ENCODE data around the gene LHX8.

The LHX8 gene

GRCh38 chr1:75126611-75127101, 7.5 kb upstream of the LHX8 start:
- Histone ChIP-seq H2AK5ac (ENCODE audit: low read length) (no peak overlapping the region), H3K79me1 (ENCODE audit: low read length) (no peaks in the 10 kb centered on the region), H2BK120ac (ENCODE audit: insufficient read depth, low read length, poor library complexity) (no peak overlapping the region), H3K4me3 (ENCODE audit: low read depth, low read length) (no peak overlapping the region), H3K14ac (ENCODE audit: low read length) (no peak overlapping the region), H3K4ac (ENCODE audit: low read depth, low read length) (no peak overlapping the region), H2AFZ (ENCODE audit: insufficient read depth, low read length, poor library complexity) (no peak overlapping the region), H3K4me1 (ENCODE audit: control insufficient read depth in 1 of 2, insufficient read depth in 2 of 2, low read length in 2 of 2) (peaks cover 0 to 2% of the 10 kb centered on the region in 2 experiments), H4K8ac (ENCODE audit: low read depth, low read length) (no peak overlapping the region), H3K27ac (ENCODE audit: low read depth, low read length) (no peak overlapping the region), H2BK5ac (ENCODE audit: low read depth, low read length, poor library complexity) (no peak overlapping the region), H4K12ac (ENCODE audit: low read depth, low read length) (no peak overlapping the region), H3K18ac (ENCODE audit: low read length) (no peak overlapping the region), H3K9ac (ENCODE audit: low read length) (no peak overlapping the region), H3K79me2 (ENCODE audit: control insufficient read depth, insufficient read depth, low read length, poor library complexity) (no peaks in the 10 kb centered on the region), H3K36me3 (ENCODE audit: control insufficient read depth in 1 of 2, insufficient read depth in 2 of 2, low read length in 2 of 2) (no peaks in the 10 kb centered on the region), H3K23ac (ENCODE audit: low read length) (no peak overlapping the region), H3K9me3 (ENCODE audit: insufficient read depth, low read depth, low read length) (peaks cover 7% of the 10 kb centered on the region), H3K4me2 (ENCODE audit: low read length) (no peak overlapping the region), H4K91ac (ENCODE audit: low read depth, low read length) (no peak overlapping the region), H2BK12ac (ENCODE audit: low read length) (no peak overlapping the region), H3K27me3 (ENCODE audit: insufficient read depth, low read length) (peaks cover 40% of the 10 kb centered on the region)
- no CpG with 5 or more reads among the region's 12 CpGs for WGBS (ENCODE audit: extremely low coverage, insufficient coverage, insufficient read length)
- no peak for DNase-seq

DNA sequence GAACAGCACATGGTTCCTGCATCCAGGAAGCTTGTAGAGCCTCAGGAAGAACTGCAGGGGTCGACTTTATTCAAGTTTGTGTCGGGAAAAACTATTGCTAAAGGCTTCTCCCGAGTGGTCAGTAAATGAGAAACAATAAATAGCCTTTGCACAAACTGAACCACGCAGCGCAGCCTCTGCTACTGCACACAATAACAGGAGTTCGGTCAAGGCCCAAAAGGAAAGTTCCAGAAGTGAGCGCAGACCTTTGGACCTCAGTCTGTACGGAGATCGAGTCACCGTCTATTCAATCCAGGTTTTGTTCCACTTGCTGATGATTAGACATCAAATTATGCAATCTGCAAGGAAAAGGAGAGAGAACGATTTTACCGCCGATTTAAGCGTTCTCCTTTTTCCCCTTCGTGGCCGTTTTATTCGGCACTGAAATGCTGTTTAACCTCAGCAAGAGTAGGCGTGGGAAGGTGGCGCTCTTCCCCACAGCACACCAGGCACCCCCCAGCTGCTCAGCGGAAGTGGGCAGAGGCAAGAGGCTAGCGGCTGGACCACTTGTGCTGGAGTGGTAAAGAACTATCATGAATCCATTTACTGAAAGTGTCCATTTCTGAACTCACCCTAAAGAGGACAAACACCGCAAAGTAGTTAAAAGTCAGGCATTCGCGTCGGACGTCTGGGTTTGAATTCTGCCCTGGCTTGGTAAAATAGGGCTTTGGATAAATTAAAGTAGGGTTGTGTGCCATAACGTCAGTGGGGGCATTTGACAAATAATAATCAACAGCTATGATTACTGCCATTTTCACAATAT, 6.1 kb upstream of the LHX8 start:
- H2AFZ ChIP-seq (ENCODE audit: insufficient read depth, low read length, poor library complexity), result no peak overlapping the region
- H3K14ac ChIP-seq (ENCODE audit: low read length), result no peak overlapping the region
- no peaks in the 10 kb centered on the region for H3K79me2 ChIP-seq (ENCODE audit: control insufficient read depth, insufficient read depth, low read length, poor library complexity)
- no peak overlapping the region for H3K18ac ChIP-seq (ENCODE audit: low read length)
- H3K4me1 ChIP-seq (ENCODE audit: control insufficient read depth in 1 of 2, insufficient read depth in 2 of 2, low read length in 2 of 2), result peaks cover 0 to 2% of the 10 kb centered on the region in 2 experiments
- no peak overlapping the region for H3K4ac ChIP-seq (ENCODE audit: low read depth, low read length)
- H2AK5ac ChIP-seq (ENCODE audit: low read length), result no peak overlapping the region
- no peak overlapping the region for H3K4me2 ChIP-seq (ENCODE audit: low read length)
- no peak overlapping the region for H3K23ac ChIP-seq (ENCODE audit: low read length)
- no peak overlapping the region for H2BK120ac ChIP-seq (ENCODE audit: insufficient read depth, low read length, poor library complexity)
- no peak overlapping the region for H3K27ac ChIP-seq (ENCODE audit: low read depth, low read length)
- H2BK12ac ChIP-seq (ENCODE audit: low read length), result no peak overlapping the region
- H2BK5ac ChIP-seq (ENCODE audit: low read depth, low read length, poor library complexity), result no peak overlapping the region
- DNase-seq, result no peak
- no peak overlapping the region for H4K91ac ChIP-seq (ENCODE audit: low read depth, low read length)
- no peak overlapping the region for H3K4me3 ChIP-seq (ENCODE audit: low read depth, low read length)
- H4K12ac ChIP-seq (ENCODE audit: low read depth, low read length), result no peak overlapping the region
- H3K27me3 ChIP-seq (ENCODE audit: insufficient read depth, low read length), result peaks cover 54% of the 10 kb centered on the region
- H3K36me3 ChIP-seq (ENCODE audit: control insufficient read depth in 1 of 2, insufficient read depth in 2 of 2, low read length in 2 of 2), result no peaks in the 10 kb centered on the region
- no peaks in the 10 kb centered on the region for H3K79me1 ChIP-seq (ENCODE audit: low read length)
- H3K9ac ChIP-seq (ENCODE audit: low read length), result no peak overlapping the region
- no peak overlapping the region for H4K8ac ChIP-seq (ENCODE audit: low read depth, low read length)
- H3K9me3 ChIP-seq (ENCODE audit: insufficient read depth, low read depth, low read length), result peaks cover 7% of the 10 kb centered on the region
- no CpG with 5 or more reads among the region's 27 CpGs for WGBS (ENCODE audit: extremely low coverage, insufficient coverage, insufficient read length)

- H2BK12ac ChIP-seq (ENCODE audit: low read length), result no peak overlapping the region
- no CpG with 5 or more reads among the region's 10 CpGs for WGBS (ENCODE audit: extremely low coverage, insufficient coverage, insufficient read length)
These were observed 4.6 kb upstream of the LHX8 start for GRCh38 chr1:75129660-75129982.

GRCh38 chr1:75129983-75130789, 4.0 kb upstream of the LHX8 start:
- no peak overlapping the region for H4K12ac ChIP-seq (ENCODE audit: low read depth, low read length)
- H3K9me3 ChIP-seq (ENCODE audit: insufficient read depth, low read depth, low read length), result peaks cover 6% of the 10 kb centered on the region
- H3K36me3 ChIP-seq (ENCODE audit: control insufficient read depth in 1 of 2, insufficient read depth in 2 of 2, low read length in 2 of 2), result no peaks in the 10 kb centered on the region
- H3K4ac ChIP-seq (ENCODE audit: low read depth, low read length), result no peak overlapping the region
- H3K79me2 ChIP-seq (ENCODE audit: control insufficient read depth, insufficient read depth, low read length, poor library complexity), result no peaks in the 10 kb centered on the region
- no peak for DNase-seq
- H3K14ac ChIP-seq (ENCODE audit: low read length), result no peak overlapping the region
- H3K9ac ChIP-seq (ENCODE audit: low read length), result no peak overlapping the region
- H3K4me3 ChIP-seq (ENCODE audit: low read depth, low read length), result no peak overlapping the region
- H2BK5ac ChIP-seq (ENCODE audit: low read depth, low read length, poor library complexity), result no peak overlapping the region
- no peak overlapping the region for H2AFZ ChIP-seq (ENCODE audit: insufficient read depth, low read length, poor library complexity)
- peaks cover 5 to 10% of the 10 kb centered on the region in 2 experiments for H3K4me1 ChIP-seq (ENCODE audit: control insufficient read depth in 1 of 2, insufficient read depth in 2 of 2, low read length in 2 of 2)
- no peak overlapping the region for H2AK5ac ChIP-seq (ENCODE audit: low read length)
- H3K4me2 ChIP-seq (ENCODE audit: low read length), result no peak overlapping the region
- no peak overlapping the region for H2BK120ac ChIP-seq (ENCODE audit: insufficient read depth, low read length, poor library complexity)
- no peak overlapping the region for H4K91ac ChIP-seq (ENCODE audit: low read depth, low read length)
- no peaks in the 10 kb centered on the region for H3K79me1 ChIP-seq (ENCODE audit: low read length)
- H2BK12ac ChIP-seq (ENCODE audit: low read length), result no peak overlapping the region
- no peak overlapping the region for H3K27ac ChIP-seq (ENCODE audit: low read depth, low read length)
- H3K27me3 ChIP-seq (ENCODE audit: insufficient read depth, low read length), result peaks cover 60% of the 10 kb centered on the region
- H4K8ac ChIP-seq (ENCODE audit: low read depth, low read length), result no peak overlapping the region
- WGBS (ENCODE audit: extremely low coverage, insufficient coverage, insufficient read length), result no CpG with 5 or more reads among the region's 40 CpGs
- H3K18ac ChIP-seq (ENCODE audit: low read length), result no peak overlapping the region
- no peak overlapping the region for H3K23ac ChIP-seq (ENCODE audit: low read length)

More at GRCh38 chr1:75129660-75129982, 4.6 kb upstream of the LHX8 start:
- Histone ChIP-seq H3K23ac (ENCODE audit: low read length) (peak overlapping the region; percentile 49), H3K9ac (ENCODE audit: low read length) (no peak overlapping the region), H3K14ac (ENCODE audit: low read length) (no peak overlapping the region), H3K18ac (ENCODE audit: low read length) (no peak overlapping the region), H3K4me1 (ENCODE audit: control insufficient read depth in 1 of 2, insufficient read depth in 2 of 2, low read length in 2 of 2) (peaks cover 0 to 6% of the 10 kb centered on the region in 2 experiments), H2BK120ac (ENCODE audit: insufficient read depth, low read length, poor library complexity) (no peak overlapping the region), H3K36me3 (ENCODE audit: control insufficient read depth in 1 of 2, insufficient read depth in 2 of 2, low read length in 2 of 2) (no peaks in the 10 kb centered on the region), H3K27ac (ENCODE audit: low read depth, low read length) (no peak overlapping the region), H3K4ac (ENCODE audit: low read depth, low read length) (no peak overlapping the region), H4K12ac (ENCODE audit: low read depth, low read length) (no peak overlapping the region), H4K91ac (ENCODE audit: low read depth, low read length) (no peak overlapping the region), H3K27me3 (ENCODE audit: insufficient read depth, low read length) (peaks cover 56% of the 10 kb centered on the region), H3K9me3 (ENCODE audit: insufficient read depth, low read depth, low read length) (peaks cover 4% of the 10 kb centered on the region), H3K79me1 (ENCODE audit: low read length) (no peaks in the 10 kb centered on the region), H4K8ac (ENCODE audit: low read depth, low read length) (no peak overlapping the region), H3K4me3 (ENCODE audit: low read depth, low read length) (no peak overlapping the region), H3K4me2 (ENCODE audit: low read length) (no peak overlapping the region), H2BK5ac (ENCODE audit: low read depth, low read length, poor library complexity) (no peak overlapping the region), H2AK5ac (ENCODE audit: low read length) (no peak overlapping the region), H2AFZ (ENCODE audit: insufficient read depth, low read length, poor library complexity) (no peak overlapping the region), H3K79me2 (ENCODE audit: control insufficient read depth, insufficient read depth, low read length, poor library complexity) (no peaks in the 10 kb centered on the region)
- no peak for DNase-seq

Data from trophoblast cell (in vitro differentiated cells and primary cell).